GM23338 (cell line): ENCODE measurements around the gene KRT2. TPM values are rescaled to one million over a fixed set of nuclear protein-coding genes. Genes with fewer than 3 reads are reported as not detected.

Experiments used
- ATAC-seq: fragments of 200-7000 bp; cut with Tn5 transposase; 3 replicates; pipeline ENCODE4 v1.9.1; 2020
- DNase-seq: peaks from one replicate; pipeline ENCODE4 v3.0.0-alpha.2; 2015; ENCODE audit warnings: low spot score
- H2AFZ ChIP-seq: fragments of 200-600 bp; sonication (generic); 2 replicates; pipeline ENCODE4 v1.8.0; 2016; ENCODE audit warnings: antibody characterized with exemption, mild to moderate bottlenecking, moderate library complexity
- H3F3A ChIP-seq: fragments of 200-600 bp; sonication (generic); replicated peaks from 2 replicates; pipeline ENCODE4 v1.8.0; 2017; ENCODE audit warnings: antibody characterized with exemption, mixed run types, low read depth
- H3K27ac ChIP-seq: fragments of 200-600 bp; sonication (generic); 2 replicates; pipeline ENCODE4 v1.6.1; 2016; ENCODE audit warnings: low read depth
- H3K27me3 ChIP-seq: fragments of 200-600 bp; sonication (generic); 2 replicates; pipeline ENCODE4 v1.8.0; 2016; ENCODE audit warnings: mild to moderate bottlenecking, mixed run types, moderate library complexity; ENCODE audit not compliant: insufficient read depth
- H3K36me3 ChIP-seq: fragments of 200-600 bp; sonication (generic); 2 replicates; pipeline ENCODE4 v1.8.0; 2016; ENCODE audit warnings: mild to moderate bottlenecking; ENCODE audit not compliant: insufficient read depth
- H3K4me1 ChIP-seq: fragments of 200-600 bp; sonication (generic); 2 replicates; pipeline ENCODE4 v1.8.0; 2016; ENCODE audit warnings: mild to moderate bottlenecking, moderate library complexity; ENCODE audit not compliant: insufficient read depth
- H3K4me2 ChIP-seq: fragments of 200-600 bp; sonication (generic); 2 replicates; pipeline ENCODE4 v1.7.1; 2017; ENCODE audit warnings: mixed run types
- H3K4me3 ChIP-seq: fragments of 200-600 bp; sonication (generic); 2 replicates; pipeline ENCODE4 v1.6.1; 2016; ENCODE audit warnings: mixed run types
- H3K79me2 ChIP-seq: fragments of 200-600 bp; sonication (generic); replicated peaks from 2 replicates; pipeline ENCODE4 v1.8.0; 2017; ENCODE audit warnings: mild to moderate bottlenecking; ENCODE audit not compliant: insufficient read depth
- H3K9me2 ChIP-seq: fragments of 200-600 bp; sonication (generic); 2 replicates; pipeline ENCODE4 v1.8.0; 2017; ENCODE audit not compliant: insufficient read depth
- H4K20me1 ChIP-seq: fragments of 200-600 bp; sonication (generic); replicated peaks from 2 replicates; pipeline ENCODE4 v1.8.0; 2017; ENCODE audit warnings: mild to moderate bottlenecking; ENCODE audit not compliant: insufficient read depth
- H3K27ac Mint-ChIP-seq: 2 replicates; pipeline ENCODE4 v1.8.0; 2020; ENCODE audit warnings: inconsistent platforms, mild to moderate bottlenecking, moderate library complexity, mixed read lengths
- H3K27me3 Mint-ChIP-seq: 3 replicates; pipeline ENCODE4 v1.8.0; 2022; ENCODE audit warnings: low read depth, mild to moderate bottlenecking, moderate library complexity, mixed read lengths, inconsistent platforms; ENCODE audit not compliant: insufficient read depth, poor library complexity
- H3K36me3 Mint-ChIP-seq: 3 replicates; pipeline ENCODE4 v1.8.0; 2021; ENCODE audit warnings: low read depth, mild to moderate bottlenecking, inconsistent platforms, moderate library complexity, mixed read lengths
- H3K4me1 Mint-ChIP-seq: 3 replicates; pipeline ENCODE4 v1.8.0; 2020; ENCODE audit warnings: mild to moderate bottlenecking, inconsistent platforms, mixed read lengths
- H3K4me3 Mint-ChIP-seq: 3 replicates; pipeline ENCODE4 v1.8.0; 2021; ENCODE audit warnings: moderate library complexity, mild to moderate bottlenecking, inconsistent platforms, mixed read lengths
- H3K9me3 Mint-ChIP-seq: 3 replicates; pipeline ENCODE4 v1.8.0; 2020; ENCODE audit warnings: moderate library complexity, mild to moderate bottlenecking, inconsistent platforms, mixed read lengths
- CREB1 ChIP-seq: fragments of 250-450 bp; sonication (Bioruptor Pico); IDR thresholded peaks from 2 replicates; pipeline ENCODE4 v1.5.0; 2020; ENCODE audit warnings: low read depth, mild to moderate bottlenecking, moderate library complexity
- CTCF ChIP-seq, 2 experiments: fragments of 200-600 bp in 1 of 2; sonication (generic) in 1 of 2; conservative IDR thresholded peaks; 2 replicates each; pipeline versions ENCODE4 v1.5.1 to v1.6.1; 2016 to 2017; ENCODE audit warnings: antibody characterized with exemption in 2 of 2, low read depth in 2 of 2, mild to moderate bottlenecking in 2 of 2, moderate library complexity in 1 of 2
- ETS1 ChIP-seq: IDR thresholded peaks from 2 replicates; pipeline ENCODE4 v1.6.1; 2016; ENCODE audit warnings: antibody characterized with exemption
- EZH2 ChIP-seq: fragments of 200-600 bp; sonication (generic); IDR thresholded peaks from one replicate; pipeline ENCODE4 v1.8.0; 2017; ENCODE audit warnings: antibody characterized with exemption, mild to moderate bottlenecking, low read depth; ENCODE audit not compliant: unreplicated experiment
- EZH2phosphoT487 ChIP-seq: fragments of 200-600 bp; sonication (generic); IDR thresholded peaks from one replicate; pipeline ENCODE4 v1.8.1; 2018; ENCODE audit warnings: antibody characterized with exemption; ENCODE audit not compliant: unreplicated experiment
- JUNB ChIP-seq: IDR thresholded peaks from one replicate; pipeline ENCODE4 v1.6.1; 2016; ENCODE audit warnings: antibody characterized with exemption; ENCODE audit not compliant: unreplicated experiment
- NANOG ChIP-seq: IDR thresholded peaks from 2 replicates; pipeline ENCODE4 v1.6.1; 2016; ENCODE audit warnings: antibody characterized with exemption, borderline replicate concordance
- POLR2AphosphoS5 ChIP-seq: IDR thresholded peaks from 2 replicates; pipeline ENCODE4 v1.6.1; 2016; ENCODE audit warnings: antibody characterized with exemption, low read depth
- REST ChIP-seq: IDR thresholded peaks from one replicate; pipeline ENCODE4 v1.6.1; 2018; ENCODE audit warnings: antibody characterized with exemption; ENCODE audit not compliant: unreplicated experiment
- STAT1 ChIP-seq: IDR thresholded peaks from one replicate; pipeline ENCODE4 v1.6.1; 2016; ENCODE audit warnings: antibody characterized with exemption; ENCODE audit not compliant: unreplicated experiment
- ZNF114 ChIP-seq: fragments of 250-450 bp; sonication (Bioruptor Pico); IDR thresholded peaks from 2 replicates; pipeline ENCODE4 v1.5.0; 2020; ENCODE audit warnings: mild to moderate bottlenecking, moderate library complexity
- ZNF331 ChIP-seq: fragments of 250-450 bp; sonication (Bioruptor Pico); IDR thresholded peaks from 2 replicates; pipeline ENCODE4 v1.5.0; 2020; ENCODE audit warnings: low read depth, mild to moderate bottlenecking, moderate library complexity
- polyA plus RNA-seq: library from polyadenylated mRNA; unstranded; fragments of >200 nt; fragmentation: Nextera tagmentation; extraction: Ambion mirVana; gene quantifications from 2 replicates; pipeline ENCODE4 v1.2.1, GENCODE V29; 2016
- total RNA-seq: library from RNA; depleted of rRNA; stranded (reverse); fragments of >200 nt; shearing (Covaris generic); gene quantifications from 2 replicates; pipeline ENCODE4 v1.2.3, GENCODE V29; 2014

KRT2 gene
- total and polyA plus RNA-seq, 2 experiments from 2014 or later: not detected

- Histone ChIP-seq H3K27ac (no peak overlapping the region), H4K20me1 (no peaks in the 10 kb centered on the region), H3K36me3 (no peaks in the 10 kb centered on the region), H3K4me3 (peak overlapping the region; percentile 42; the same call in 1 of the 2 replicates), H3K4me1 (no peaks in the 10 kb centered on the region), H3K9me2 (no peaks in the 10 kb centered on the region), H2AFZ (peak overlapping the region; percentile 84), H3K4me2 (peak overlapping the region; percentile 62), H3F3A (no peaks in the 10 kb centered on the region), H3K27me3 (peaks cover 24% of the 10 kb centered on the region), H3K79me2 (no peaks in the 10 kb centered on the region)
- H3K27me3 Mint-ChIP-seq: peaks cover 12% of the 10 kb centered on the region
- TF ChIP-seq CTCF (conservative IDR thresholded peaks at IDR 0.05; ENCODE audit: low read depth in 2 of 2): no peak
- no peak for TF ChIP-seq EZH2
- no peak for TF ChIP-seq ZNF114 (CRISPR knock-in tag)
- no peak for TF ChIP-seq NANOG
- no peak for TF ChIP-seq POLR2AphosphoS5
- no peak for TF ChIP-seq REST
- H3K4me1 Mint-ChIP-seq: no peaks in the 10 kb centered on the region
- DNase-seq: no peak
- ATAC-seq: no peak; the same call in 2 of the 3 replicates
- H3K4me3 Mint-ChIP-seq: peak overlapping the region; percentile 40; the same call in 1 of the 3 replicates
- H3K36me3 Mint-ChIP-seq: no peaks in the 10 kb centered on the region
- H3K9me3 Mint-ChIP-seq: no peaks in the 10 kb centered on the region; the same call in 2 of the 3 replicates
- no peak overlapping the region for H3K27ac Mint-ChIP-seq
Observed at GRCh38 chr12:52601671-52602070, 50.3 kb downstream of the KRT2 start.

- Histone ChIP-seq H2AFZ (peak within 1 kb of the TSS; percentile 84), H3K27me3 (peaks cover 24% of the 10 kb centered on the region), H3K4me1 (no peaks in the 10 kb centered on the region), H3K79me2 (no peaks in the 10 kb centered on the region), H3K4me3 (peak within 1 kb of the TSS; percentile 42), H3F3A (no peaks in the 10 kb centered on the region), H4K20me1 (no peaks in the 10 kb centered on the region), H3K36me3 (no peaks in the 10 kb centered on the region), H3K9me2 (no peaks in the 10 kb centered on the region), H3K4me2 (peak within 1 kb of the TSS; percentile 62), H3K27ac (no peak within 1 kb of the TSS)
- peak within 1 kb of the TSS; percentile 40; the same call in 1 of the 3 replicates for H3K4me3 Mint-ChIP-seq
- H3K36me3 Mint-ChIP-seq: no peaks in the 10 kb centered on the region
- ATAC-seq: peak; percentile 91
- peaks cover 12% of the 10 kb centered on the region for H3K27me3 Mint-ChIP-seq
- H3K27ac Mint-ChIP-seq: no peak within 1 kb of the TSS
- H3K4me1 Mint-ChIP-seq: no peaks in the 10 kb centered on the region
- DNase-seq: peak; percentile 71
- H3K9me3 Mint-ChIP-seq: no peaks in the 10 kb centered on the region; the same call in 2 of the 3 replicates
- TF ChIP-seq EZH2phosphoT487 (no peak), REST (no peak), ETS1 (no peak), JUNB (no peak), EZH2 (no peak), STAT1 (no peak), CREB1 (CRISPR knock-in tag) (no peak), ZNF114 (CRISPR knock-in tag) (no peak), ZNF331 (CRISPR knock-in tag) (no peak), NANOG (no peak)
Observed at GRCh38 chr12:52600941-52601481, 51.0 kb downstream of the KRT2 start, which contains the start of gene KRT72. Gene KRT72, minus strand, starts transcription at chr12:52601463. Its CDS starts 11 bp downstream, at chr12:52601452.
